HG03196 (cell line): ENCODE measurements around the gene TIPARP.
A peak's percentile ranks its signal among the peaks of the same experiment; 100 is the strongest.

Experiments used
- ATAC-seq: cut with Tn5 transposase; IDR thresholded peaks from one replicate; pipeline ENCODE4 v1.9.1; 2021; ENCODE audit not compliant: unreplicated experiment

TIPARP gene

GRCh38 chr3:156675830-156676767, 1.7 kb downstream of the TIPARP start:
- ATAC-seq = no peak

GRCh38 chr3:156676768-156677479, 2.5 kb downstream of the TIPARP start:
- no peak for ATAC-seq

- no peak for ATAC-seq
Measured at GRCh38 chr3:156677536-156677935, 3.1 kb downstream of the TIPARP start.

DNA sequence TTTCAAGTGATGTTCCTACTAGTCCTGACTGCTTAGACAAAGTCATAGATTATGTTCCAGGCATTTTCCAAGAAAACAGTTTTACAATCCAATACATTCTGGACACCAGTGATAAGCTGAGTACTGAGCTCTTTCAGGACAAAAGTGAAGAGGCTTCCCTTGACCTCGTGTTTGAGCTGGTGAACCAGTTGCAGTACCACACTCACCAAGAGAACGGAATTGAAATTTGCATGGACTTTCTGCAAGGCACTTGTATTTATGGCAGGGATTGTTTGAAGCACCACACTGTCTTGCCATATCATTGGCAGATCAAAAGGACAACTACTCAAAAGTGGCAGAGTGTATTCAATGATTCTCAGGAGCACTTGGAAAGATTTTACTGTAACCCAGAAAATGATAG, 3.8 kb downstream of the TIPARP start:
- ATAC-seq = no peak

DNA sequence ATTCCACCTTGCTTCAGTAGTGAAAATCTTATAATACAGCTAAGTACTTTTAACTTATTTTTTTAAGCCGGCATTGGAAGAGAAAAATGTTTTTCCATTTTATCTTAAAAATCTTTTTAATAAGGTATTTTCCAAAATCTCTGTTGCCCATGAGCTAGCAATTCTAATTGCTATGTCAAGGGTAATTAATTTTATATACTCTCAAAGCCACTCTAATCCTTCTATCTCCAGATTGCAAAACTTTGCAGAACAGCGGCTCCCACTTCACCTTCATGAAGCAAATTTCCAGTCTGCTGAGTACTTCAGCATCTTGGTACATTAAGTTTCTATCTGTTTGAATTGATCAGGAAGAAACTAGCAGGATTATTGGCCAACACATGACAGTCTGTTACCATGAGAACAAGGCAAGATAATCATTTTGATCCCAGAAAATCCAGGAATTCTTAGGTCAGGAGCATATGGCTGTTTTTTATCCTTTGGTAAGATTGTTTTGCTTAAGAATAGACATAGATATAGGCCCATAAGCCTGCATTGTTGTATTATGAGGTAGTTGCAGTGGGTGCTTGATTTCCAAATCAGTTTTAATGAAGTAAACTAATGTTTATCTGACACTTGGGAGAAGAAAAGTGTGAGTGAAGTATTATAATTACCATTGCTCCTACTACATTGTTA, 6.0 kb downstream of the TIPARP start:
- no peak for ATAC-seq

- ATAC-seq = peak; percentile 58
Measured at GRCh38 chr3:156681002-156681401, 6.6 kb downstream of the TIPARP start.

DNA sequence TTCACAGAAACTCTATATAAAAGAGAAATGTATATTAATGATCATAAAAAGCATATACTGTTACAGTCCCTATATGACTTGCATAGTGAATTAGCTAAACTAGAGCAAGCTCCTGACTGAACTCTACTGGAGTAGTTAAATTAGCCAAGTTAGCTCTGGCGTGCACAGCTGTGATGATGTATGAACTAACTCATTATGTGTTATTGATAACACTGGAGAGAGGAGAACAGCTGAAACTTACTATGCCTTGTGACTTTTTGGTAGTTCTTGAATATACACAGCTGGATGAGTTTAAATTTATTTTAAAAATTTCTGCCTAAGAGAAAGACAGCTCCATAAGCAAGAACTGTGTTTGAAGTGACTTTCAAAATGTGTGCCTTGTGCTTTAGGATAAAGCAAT, 8.1 kb downstream of the TIPARP start:
- ATAC-seq = no peak

GRCh38 chr3:156682963-156683362, 8.6 kb downstream of the TIPARP start:
- no peak for ATAC-seq

DNA sequence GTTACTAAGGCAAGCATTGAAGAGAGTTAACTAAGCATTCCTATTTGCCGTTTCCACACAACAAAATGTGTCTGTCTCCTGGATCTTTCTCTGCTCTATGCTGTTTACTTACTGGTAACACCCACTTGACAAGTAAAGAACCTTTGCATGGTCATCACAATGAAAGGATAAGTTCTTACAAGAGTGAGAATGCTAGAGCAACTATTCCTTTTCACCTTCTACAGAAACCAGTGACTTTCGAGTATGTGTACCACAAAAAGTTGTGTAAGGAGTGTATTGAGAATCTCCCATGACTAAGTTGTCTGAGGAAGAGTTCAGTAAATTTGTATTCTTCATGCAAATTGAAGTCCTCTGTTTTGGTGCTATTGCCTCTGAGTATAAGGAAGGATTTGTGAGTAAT, 10.8 kb downstream of the TIPARP start:
- no peak for ATAC-seq

DNA sequence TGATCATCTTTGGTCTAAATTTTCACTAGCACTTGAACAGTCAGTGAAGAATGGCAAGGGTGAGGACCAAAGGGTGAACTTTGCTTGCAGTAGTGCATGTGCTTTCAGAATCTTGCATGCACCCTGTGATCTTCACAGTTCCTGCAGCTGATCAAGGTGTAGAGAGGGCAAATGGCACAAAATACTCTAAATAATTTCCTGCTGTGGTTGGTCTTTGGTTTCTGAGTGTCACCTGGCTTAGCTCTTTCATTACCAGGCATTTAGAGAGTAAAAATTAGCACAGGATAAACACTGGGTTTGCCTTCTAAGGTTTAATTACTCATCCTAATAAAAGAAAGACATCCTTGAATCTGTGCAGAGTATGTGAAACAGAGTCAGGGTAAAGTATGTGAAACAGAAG, 11.4 kb downstream of the TIPARP start:
- ATAC-seq = peak; percentile 37

- no peak for ATAC-seq
Measured at GRCh38 chr3:156687023-156687422, 12.6 kb downstream of the TIPARP start.

DNA sequence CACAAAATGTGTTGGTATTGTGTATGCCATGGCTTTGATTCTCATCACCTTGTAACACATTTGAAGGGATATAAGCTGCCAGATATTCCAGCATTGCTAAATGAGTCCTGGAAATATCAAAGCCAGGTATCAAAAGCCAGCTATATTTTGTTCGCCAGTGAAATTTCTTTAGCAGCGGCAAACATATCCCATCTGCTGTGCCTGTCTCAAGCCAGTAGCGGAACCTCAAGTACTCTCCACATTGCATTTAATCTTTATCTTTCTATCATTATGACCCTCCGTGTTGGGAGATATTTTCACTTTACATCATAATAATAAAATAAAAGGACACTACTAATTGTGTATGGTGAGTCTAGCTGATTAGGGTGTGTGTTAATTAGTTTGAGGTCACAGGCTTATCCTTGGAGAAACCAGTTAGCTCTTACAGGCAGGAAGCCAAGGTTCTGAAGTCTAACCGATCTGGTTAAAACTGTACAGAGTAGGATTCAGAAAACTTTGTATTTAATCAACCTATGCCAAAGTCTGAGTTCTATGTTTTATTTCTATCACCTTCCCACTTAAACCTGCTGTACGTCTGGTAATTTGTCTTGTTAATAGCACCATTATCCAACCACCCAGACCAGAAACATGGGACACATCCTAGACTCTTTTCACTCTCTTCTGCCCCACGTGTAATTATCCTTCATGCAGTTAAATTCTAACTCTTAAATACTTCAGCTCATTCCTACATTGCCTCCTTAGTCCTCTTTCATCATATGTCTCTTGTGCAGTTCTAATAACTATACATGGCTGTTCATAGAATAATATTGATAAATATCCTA, 14.5 kb downstream of the TIPARP start:
- no peak for ATAC-seq

DNA sequence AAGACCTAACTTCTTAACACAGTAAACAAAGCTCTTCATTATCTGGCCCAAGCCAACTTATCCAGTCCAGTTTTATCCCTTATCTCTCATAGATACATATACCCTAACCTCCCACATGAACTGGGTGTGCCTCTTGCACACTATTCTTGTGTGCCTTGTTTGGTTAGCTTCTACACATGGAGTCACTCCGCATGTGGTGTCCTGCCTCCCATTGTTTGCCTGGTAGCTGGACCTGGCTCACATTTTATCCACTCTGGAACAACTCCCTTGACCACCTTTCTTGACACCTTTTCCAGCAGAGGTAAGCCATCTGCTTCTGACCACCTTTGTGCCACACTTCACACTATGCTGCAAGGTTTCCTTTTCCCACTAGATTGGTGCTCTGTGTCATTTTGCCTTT, 15.2 kb downstream of the TIPARP start:
- no peak for ATAC-seq

DNA sequence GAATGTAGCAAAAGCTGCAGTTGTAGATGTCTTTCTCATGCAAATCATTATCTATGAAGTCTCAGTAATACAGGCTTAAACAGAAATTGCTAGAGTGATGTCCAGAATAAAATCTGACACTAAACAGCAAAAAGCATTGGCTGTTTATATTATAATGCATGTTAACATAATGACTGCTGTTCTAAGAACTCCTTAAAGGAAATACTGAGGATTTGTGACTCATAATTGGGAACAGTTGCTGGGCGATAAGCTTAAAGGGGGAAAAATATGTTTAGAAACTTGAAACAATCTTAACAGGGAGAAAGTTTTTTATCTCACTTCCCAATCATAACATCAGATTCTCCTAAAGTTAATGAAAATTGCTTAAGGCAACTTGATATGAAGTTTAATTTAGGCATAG, 17.5 kb downstream of the TIPARP start:
- ATAC-seq = no peak

- ATAC-seq = no peak
Measured at GRCh38 chr3:156693166-156693565, 18.8 kb downstream of the TIPARP start.

- no peak for ATAC-seq
Measured at GRCh38 chr3:156694536-156694935, 20.1 kb downstream of the TIPARP start.

DNA sequence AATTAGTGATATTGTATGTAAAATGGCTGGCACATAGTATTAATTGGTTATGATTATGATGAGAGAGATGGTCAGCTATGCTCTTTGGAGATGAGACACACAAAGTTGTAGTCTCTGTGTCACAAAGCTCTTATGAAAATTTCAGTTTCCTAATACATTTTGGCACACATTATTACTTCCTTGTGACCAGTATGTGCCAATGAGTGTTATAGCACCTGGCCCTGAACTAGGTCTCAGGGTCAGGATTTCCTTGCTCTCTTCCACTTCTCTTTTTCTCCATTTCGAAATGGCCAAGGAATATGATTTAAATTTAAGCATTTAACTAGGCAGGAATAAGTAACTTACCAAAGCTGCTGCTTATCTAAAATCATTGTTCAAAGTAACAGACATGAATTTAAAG, 28.0 kb downstream of the TIPARP start:
- no peak for ATAC-seq

DNA sequence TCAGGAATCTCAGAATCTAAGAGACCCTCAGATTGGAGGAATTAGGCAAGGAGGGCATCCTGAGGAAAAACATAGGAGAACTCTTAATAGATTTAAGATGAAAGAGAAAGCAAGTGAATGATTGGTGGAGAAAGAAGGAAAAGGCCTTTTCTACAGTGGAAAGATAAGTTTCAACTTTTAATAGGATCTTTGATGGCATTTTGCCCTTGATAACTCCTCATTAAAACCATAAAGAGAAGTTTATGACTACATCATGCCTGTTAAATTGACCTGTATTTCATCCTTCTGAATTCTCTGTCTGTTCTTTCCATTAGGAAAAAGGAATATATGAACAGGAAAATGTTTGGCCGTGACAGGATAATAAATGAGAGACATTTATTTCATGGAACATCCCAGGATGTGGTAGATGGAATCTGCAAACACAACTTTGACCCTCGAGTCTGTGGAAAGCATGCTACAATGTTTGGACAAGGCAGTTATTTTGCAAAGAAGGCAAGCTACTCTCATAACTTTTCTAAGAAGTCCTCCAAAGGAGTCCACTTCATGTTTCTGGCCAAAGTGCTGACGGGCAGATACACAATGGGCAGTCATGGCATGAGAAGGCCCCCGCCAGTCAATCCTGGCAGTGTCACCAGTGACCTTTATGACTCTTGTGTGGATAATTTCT, 30.1 kb downstream of the TIPARP start:
- no peak for ATAC-seq

DNA sequence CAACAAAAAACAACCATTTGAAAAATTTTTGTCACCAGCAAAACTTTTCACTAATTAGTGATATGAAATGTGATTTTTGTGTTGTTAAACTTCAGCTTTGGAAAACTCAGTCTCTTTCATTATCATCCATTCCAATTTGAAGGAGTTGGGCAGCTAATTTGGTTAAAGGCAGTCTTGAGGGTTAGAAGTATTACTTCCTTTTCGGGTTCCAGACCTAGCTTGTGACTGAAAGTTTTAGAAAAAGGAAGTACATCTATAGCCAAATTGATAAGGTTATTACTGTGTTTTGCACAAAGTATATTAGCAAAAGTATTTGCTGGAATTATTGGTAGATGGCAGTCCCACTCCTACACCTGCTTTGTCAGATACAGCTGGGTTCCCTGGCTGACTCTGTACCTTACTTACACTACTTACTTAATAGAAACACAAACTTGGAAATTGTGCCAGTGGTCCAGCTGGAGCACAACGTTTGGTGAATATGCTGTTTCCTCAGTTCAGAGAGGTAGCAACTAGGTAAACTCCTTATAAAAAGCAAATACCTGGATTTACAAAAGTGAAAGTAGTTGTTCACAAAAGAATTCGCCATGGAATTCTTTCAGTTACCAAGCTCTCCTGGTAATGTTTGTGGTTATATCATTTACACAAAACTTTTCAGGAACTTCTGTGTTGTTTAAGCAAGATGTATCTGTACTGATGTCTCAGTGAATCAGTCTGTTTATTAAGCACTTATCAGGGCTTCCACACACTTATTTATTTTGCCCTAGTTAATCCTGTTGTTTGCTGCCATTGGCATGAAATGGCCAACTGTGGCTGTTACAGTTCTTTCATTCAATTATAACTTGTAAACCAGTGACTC, 31.6 kb downstream of the TIPARP start:
- ATAC-seq = peak; percentile 73
